K562 (cell line): ENCODE results near the gene CD276. TPM values are rescaled to one million over a fixed set of nuclear protein-coding genes. Genes with fewer than 3 reads are reported as not detected.

ENCODE experiments used
- BRCA1 ChIP-seq, 2 experiments: fragments of 450-650 bp in 1 of 2; sonication (generic) in 1 of 2; formaldehyde crosslinking in 1 of 2; IDR thresholded peaks; 2 replicates each; pipeline versions ENCODE4 v1.5.0 to v1.6.1; 2017 to 2020; ENCODE audit warnings: mild to moderate bottlenecking in 1 of 2, missing genetic modification reagents in 1 of 2
- DPF2 ChIP-seq: fragments of 450-650 bp; IDR thresholded peaks from 2 replicates; pipeline ENCODE4 v1.6.1; 2016
- JUND ChIP-seq, 2 experiments: IDR thresholded peaks; 2 replicates in 1 of 2; 3 replicates in 1 of 2; pipeline ENCODE4 v1.6.1; 2011; ENCODE audit warnings: borderline replicate concordance in 2 of 2, low read depth in 2 of 2, low read length in 2 of 2, improper control_type of control experiment in 1 of 2, missing biosample characterization in 1 of 2, missing genetic modification characterization in 1 of 2, missing genetic modification reagents in 1 of 2
- LARP7 ChIP-seq: fragments of 450-650 bp; IDR thresholded peaks from 2 replicates; pipeline ENCODE4 v1.6.1; 2016
- MITF ChIP-seq: IDR thresholded peaks from 2 replicates; pipeline ENCODE4 v1.6.1; 2014; ENCODE audit warnings: antibody characterized with exemption
- MTA2 ChIP-seq: fragments of 450-650 bp; IDR thresholded peaks from 2 replicates; pipeline ENCODE4 v1.6.1; 2016; ENCODE audit warnings: low read depth
- RBM34 ChIP-seq: fragments of 200-400 bp; formaldehyde crosslinking; IDR thresholded peaks from 2 replicates; pipeline ENCODE4 v1.6.1; 2018; ENCODE audit warnings: low read length, borderline replicate concordance; ENCODE audit not compliant: insufficient read depth
- SMARCE1 ChIP-seq: fragments of 450-650 bp; IDR thresholded peaks from 2 replicates; pipeline ENCODE4 v1.7.1; 2016; ENCODE audit warnings: mild to moderate bottlenecking
- TCF3 ChIP-seq: sonication (generic); formaldehyde crosslinking; IDR thresholded peaks from 2 replicates; pipeline ENCODE4 v1.4.0; 2020; ENCODE audit warnings: mild to moderate bottlenecking, missing genetic modification reagents
- TCFL5 ChIP-seq: fragments of 250-450 bp; sonication (Bioruptor Pico); conservative IDR thresholded peaks from 2 replicates; pipeline ENCODE4 v1.6.1; 2021; ENCODE audit warnings: mild to moderate bottlenecking, moderate library complexity, matching md5 sums
- TEAD4 ChIP-seq, 2 experiments: sonication (generic) in 1 of 2; formaldehyde crosslinking in 1 of 2; IDR thresholded peaks; 2 replicates each; pipeline versions ENCODE4 v1.6.1 to v1.8.0; 2012 to 2022; ENCODE audit warnings: borderline replicate concordance in 1 of 2, inconsistent platforms in 1 of 2, low read length in 1 of 2, mild to moderate bottlenecking in 1 of 2, missing genetic modification reagents in 1 of 2
- YBX1 ChIP-seq: fragments of 450-650 bp; IDR thresholded peaks from 2 replicates; pipeline ENCODE4 v1.7.1; 2016; ENCODE audit warnings: mild to moderate bottlenecking
- ZBTB11 ChIP-seq, 3 experiments: fragments of 200-800 bp in 1 of 3; fragments of 250-450 bp in 1 of 3; fragments of 450-650 bp in 1 of 3; sonication (Bioruptor Pico) in 1 of 3; sonication (Bioruptor generic) in 1 of 3; formaldehyde crosslinking in 1 of 3; IDR thresholded peaks; 2 replicates each; pipeline versions ENCODE4 v1.6.1 to v1.8.0; 2016 to 2022; ENCODE audit warnings: mild to moderate bottlenecking in 2 of 3, missing genetic modification characterization in 2 of 3, missing compliant biosample characterization in 1 of 3, moderate library complexity in 1 of 3
- ZNF609 ChIP-seq: sonication (generic); formaldehyde crosslinking; IDR thresholded peaks from 2 replicates; pipeline ENCODE4 v1.8.1; 2023; ENCODE audit warnings: missing genetic modification reagents, mild to moderate bottlenecking, borderline replicate concordance
- polyA plus RNA-seq, 8 experiments: library from polyadenylated mRNA; depleted of rRNA in 4 of 8; stranded (reverse) in 5 of 8; unstranded in 3 of 8; fragments of >200 nt; fragmentation: Nextera tagmentation in 2 of 8; fragmentation: Illumina TruSeq in 1 of 8; extraction: Ambion mirVana in 2 of 8; extraction: Trizol in 1 of 8; gene quantifications; 2 replicates each; pipeline versions ENCODE4 v1.2.1 to v1.2.3, GENCODE V29; 2011 to 2014; ENCODE audit warnings: inconsistent platforms in 1 of 8, missing spikeins in 1 of 8
- total RNA-seq, 7 experiments: library from RNA; depleted of rRNA in 6 of 7; stranded (reverse); fragments of >200 nt in 6 of 7; fragmentation: Illumina TruSeq in 2 of 7; extraction: Trizol in 2 of 7; gene quantifications; 2 replicates each; pipeline versions ENCODE4 v1.2.1 to v1.2.3, GENCODE V29; 2011 to 2021; ENCODE audit warnings: low replicate concordance in 1 of 7
- TF ChIP-seq, protein P1 (sequence below): sonication (generic); formaldehyde crosslinking; IDR thresholded peaks from 2 replicates; pipeline ENCODE4 v1.8.0; 2022; ENCODE audit warnings: missing genetic modification reagents, mild to moderate bottlenecking, moderate library complexity, borderline replicate concordance

CD276 gene
- total and polyA plus RNA-seq, 9 of the 15 experiments (the other 6 are each of a cell fraction or from before 2014, with no cell fraction given) = 0.11 to 3.6 (median 2.3) TPM

- peak; percentile 70 for TF ChIP-seq TEAD4 (IDR thresholded peaks at IDR 0.05; ENCODE audit: low read length)
- TF ChIP-seq TEAD4 (CRISPR knock-in tag; IDR thresholded peaks at IDR 0.05; ENCODE audit: borderline replicate concordance) = no peak
- no peak for TF ChIP-seq LARP7
- TF ChIP-seq TCFL5 (CRISPR knock-in tag) = no peak
- no peak for TF ChIP-seq RBM34
- TF ChIP-seq SMARCE1 = 0 out of 2 replicates have a peak, but pooled peaks have one; percentile 27
- TF ChIP-seq YBX1 = no peak
- 0 out of 2 replicates have a peak, but pooled peaks have one; percentile 49 for TF ChIP-seq DPF2
- no peak for TF ChIP-seq ZNF609 (CRISPR knock-in tag)
- TF ChIP-seq MTA2 = peak; percentile 61
- TF ChIP-seq, protein P1, sequence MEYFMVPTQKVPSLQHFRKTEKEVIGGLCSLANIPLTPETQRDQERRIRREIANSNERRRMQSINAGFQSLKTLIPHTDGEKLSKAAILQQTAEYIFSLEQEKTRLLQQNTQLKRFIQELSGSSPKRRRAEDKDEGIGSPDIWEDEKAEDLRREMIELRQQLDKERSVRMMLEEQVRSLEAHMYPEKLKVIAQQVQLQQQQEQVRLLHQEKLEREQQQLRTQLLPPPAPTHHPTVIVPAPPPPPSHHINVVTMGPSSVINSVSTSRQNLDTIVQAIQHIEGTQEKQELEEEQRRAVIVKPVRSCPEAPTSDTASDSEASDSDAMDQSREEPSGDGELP = peak; percentile 99
- TF ChIP-seq ZBTB11 (CRISPR knock-in tag; IDR thresholded peaks at IDR 0.05) = 0 out of 6 replicates have a peak, but pooled peaks of 1 of the 3 experiments have one; percentile 42
- 0 out of 2 replicates have a peak, but pooled peaks have one; percentile 28 for TF ChIP-seq MITF
- TF ChIP-seq BRCA1 (IDR thresholded peaks at IDR 0.05) = no peak
- no peak for TF ChIP-seq BRCA1 (CRISPR knock-in tag; IDR thresholded peaks at IDR 0.05)
- peak; percentile 75; the same call in 1 of the 2 replicates for TF ChIP-seq JUND (IDR thresholded peaks at IDR 0.05; ENCODE audit: borderline replicate concordance, low read depth, low read length)
- peak; percentile 60; the same call in 1 of the 3 replicates for TF ChIP-seq JUND (tag; IDR thresholded peaks at IDR 0.05; ENCODE audit: borderline replicate concordance, low read depth, low read length)
- peak; percentile 93 for TF ChIP-seq TCF3 (CRISPR knock-in tag)
Measured at GRCh38 chr15:73688455-73688854, 4.3 kb downstream of the CD276 start (continued).
